Cardiac fibroblast (primary cell): Measurements from ENCODE around the gene HSPA12A.

Experiments
- DNase-seq, 2 donors: peaks; one replicate each; pipeline versions ENCODE4 v3.0.0 to v3.0.0-alpha.2; 2010; ENCODE audit warnings: low read depth in 2 of 2
- H3K4me3 ChIP-seq, 2 donors: replicated peaks in 1 of 2; 1 replicate in 1 of 2; 2 replicates in 1 of 2; pipeline ENCODE4 v1.5.1; 2011; ENCODE audit warnings: low read depth in 2 of 2, low read length in 2 of 2, mild to moderate bottlenecking in 2 of 2, moderate library complexity in 1 of 2
- CTCF ChIP-seq: IDR thresholded peaks from one replicate; pipeline ENCODE4 v1.5.1; 2011; ENCODE audit warnings: low read depth, mild to moderate bottlenecking, low read length, inconsistent platforms

HSPA12A gene

GRCh38 chr10:116621476-116621875, 120.9 kb downstream of the HSPA12A start:
- no peak for TF ChIP-seq CTCF
- no peak for DNase-seq
- H3K4me3 ChIP-seq, result no peak overlapping the region
